ENCODE measurements around the gene P2RX6.

DNA sequence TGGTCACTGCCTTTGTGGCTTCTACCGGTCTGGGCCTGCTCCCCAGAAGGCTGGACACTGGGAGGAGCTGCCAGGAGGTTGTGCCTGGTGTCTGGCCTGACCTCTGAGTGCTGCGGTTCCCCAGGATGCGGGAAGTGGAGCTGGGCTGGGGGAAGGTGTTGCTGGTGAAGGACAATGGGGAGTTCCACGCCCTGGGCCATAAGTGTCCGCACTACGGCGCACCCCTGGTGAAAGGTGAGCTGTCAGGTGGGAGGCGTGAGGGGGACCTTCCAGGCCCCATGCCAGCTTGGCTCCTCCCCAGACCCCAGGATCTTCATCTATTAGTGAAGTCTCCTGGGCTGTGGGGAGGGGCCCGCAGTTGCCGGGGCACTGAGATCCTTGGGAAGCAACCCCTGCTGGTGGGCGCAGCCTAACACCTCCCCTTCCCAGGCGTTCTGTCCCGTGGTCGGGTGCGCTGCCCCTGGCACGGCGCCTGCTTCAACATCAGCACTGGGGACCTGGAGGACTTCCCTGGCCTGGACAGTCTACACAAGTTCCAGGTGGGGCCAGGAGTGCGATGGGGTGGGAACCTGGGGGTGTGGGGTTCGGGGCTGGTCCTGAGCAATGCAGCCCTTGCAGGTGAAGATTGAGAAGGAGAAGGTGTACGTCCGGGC, 41.2 kb upstream of the P2RX6 start:
- TF ChIP-seq, protein P1, sequence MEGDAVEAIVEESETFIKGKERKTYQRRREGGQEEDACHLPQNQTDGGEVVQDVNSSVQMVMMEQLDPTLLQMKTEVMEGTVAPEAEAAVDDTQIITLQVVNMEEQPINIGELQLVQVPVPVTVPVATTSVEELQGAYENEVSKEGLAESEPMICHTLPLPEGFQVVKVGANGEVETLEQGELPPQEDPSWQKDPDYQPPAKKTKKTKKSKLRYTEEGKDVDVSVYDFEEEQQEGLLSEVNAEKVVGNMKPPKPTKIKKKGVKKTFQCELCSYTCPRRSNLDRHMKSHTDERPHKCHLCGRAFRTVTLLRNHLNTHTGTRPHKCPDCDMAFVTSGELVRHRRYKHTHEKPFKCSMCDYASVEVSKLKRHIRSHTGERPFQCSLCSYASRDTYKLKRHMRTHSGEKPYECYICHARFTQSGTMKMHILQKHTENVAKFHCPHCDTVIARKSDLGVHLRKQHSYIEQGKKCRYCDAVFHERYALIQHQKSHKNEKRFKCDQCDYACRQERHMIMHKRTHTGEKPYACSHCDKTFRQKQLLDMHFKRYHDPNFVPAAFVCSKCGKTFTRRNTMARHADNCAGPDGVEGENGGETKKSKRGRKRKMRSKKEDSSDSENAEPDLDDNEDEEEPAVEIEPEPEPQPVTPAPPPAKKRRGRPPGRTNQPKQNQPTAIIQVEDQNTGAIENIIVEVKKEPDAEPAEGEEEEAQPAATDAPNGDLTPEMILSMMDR (IDR thresholded peaks at IDR 0.05): no peak
- TF ChIP-seq POLR2AphosphoS5 (IDR thresholded peaks at IDR 0.05; ENCODE audit: low read depth, low read length): no peak

Measured in Panc1 (cell line).